Measurements from ENCODE around the gene SUN2. TPM values are rescaled to one million over a fixed set of nuclear protein-coding genes. Genes with fewer than 3 reads are reported as not detected.
A peak's percentile ranks its signal among the peaks of the same experiment; 100 is the strongest.

SUN2 gene
- total and polyA plus RNA-seq, 2 of the 13 experiments (the other 11 are each of a cell fraction or from before 2014, with no cell fraction given) = 45.6 to 56.6 TPM

DNA sequence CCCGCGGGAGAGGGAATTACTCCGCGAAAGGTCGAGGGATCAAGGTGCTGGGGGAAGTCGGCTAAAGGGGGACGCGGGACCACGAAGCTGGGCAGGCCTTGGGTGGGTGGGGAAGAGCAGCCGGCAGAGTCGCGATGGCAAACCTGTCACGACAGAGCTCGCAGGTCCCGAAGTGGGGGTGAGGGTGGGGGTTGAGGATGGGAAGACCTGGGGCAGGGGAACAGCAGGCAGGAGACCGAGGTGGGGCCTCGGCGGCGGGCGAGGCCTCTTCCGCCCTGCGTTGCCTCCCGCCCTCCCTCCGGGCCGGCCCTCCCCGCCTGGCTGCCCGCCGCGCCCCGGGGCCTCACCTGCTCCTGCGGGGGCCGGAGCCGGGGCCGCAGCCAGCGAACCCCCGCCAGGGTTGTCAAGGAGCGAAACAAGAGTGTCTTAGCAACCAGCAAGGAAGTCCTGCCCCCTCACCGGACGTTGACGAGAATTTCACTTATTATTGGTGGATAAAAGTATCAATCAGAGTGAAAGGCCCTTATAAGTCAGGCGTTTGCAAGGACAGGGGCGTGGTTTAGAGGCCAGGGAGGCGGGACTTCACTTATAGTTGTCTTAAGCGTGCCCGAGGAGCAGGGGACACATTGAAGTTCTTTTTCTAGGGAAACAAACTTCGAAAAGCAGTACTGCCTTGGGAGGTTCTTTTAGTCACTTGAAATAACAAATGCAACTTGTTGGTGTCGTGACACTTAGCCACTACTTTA lies 38.1 kb upstream of the SUN2 start, which contains the start of gene DNAL4 (continued):
- TF ChIP-seq, protein P1, sequence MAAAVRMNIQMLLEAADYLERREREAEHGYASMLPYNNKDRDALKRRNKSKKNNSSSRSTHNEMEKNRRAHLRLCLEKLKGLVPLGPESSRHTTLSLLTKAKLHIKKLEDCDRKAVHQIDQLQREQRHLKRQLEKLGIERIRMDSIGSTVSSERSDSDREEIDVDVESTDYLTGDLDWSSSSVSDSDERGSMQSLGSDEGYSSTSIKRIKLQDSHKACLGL (CRISPR knock-in tag; IDR thresholded peaks at IDR 0.05) = no peak
- TF ChIP-seq ZNF574 (CRISPR knock-in tag; IDR thresholded peaks at IDR 0.05) (0 out of 2 replicates have a peak, but pooled peaks have one; percentile 38), NAIF1 (CRISPR knock-in tag; IDR thresholded peaks at IDR 0.05; ENCODE audit: borderline replicate concordance) (no peak), PCBP1 (IDR thresholded peaks at IDR 0.05; ENCODE audit: borderline replicate concordance, low read depth, low read length) (no peak), ATF7-NPFF (CRISPR knock-in tag; IDR thresholded peaks at IDR 0.05; ENCODE audit: low read depth) (no peak), CREM (IDR thresholded peaks at IDR 0.05) (peak; percentile 45; the same call in 1 of the 2 replicates), CREM (CRISPR knock-in tag; IDR thresholded peaks at IDR 0.05) (no peak), HCFC1 (IDR thresholded peaks at IDR 0.05; ENCODE audit: low read depth, low read length) (no peak; the same call in 1 of the 2 replicates), RFX3 (CRISPR knock-in tag; IDR thresholded peaks at IDR 0.05) (peak; percentile 83), ZNF530 (CRISPR knock-in tag; IDR thresholded peaks at IDR 0.05; ENCODE audit: low read depth) (no peak), FUBP1 (CRISPR knock-in tag; IDR thresholded peaks at IDR 0.05; ENCODE audit: borderline replicate concordance) (no peak), GABPB1 (CRISPR knock-in tag; IDR thresholded peaks at IDR 0.05) (peak; percentile 87), SAP130 (CRISPR knock-in tag; IDR thresholded peaks at IDR 0.05; ENCODE audit: low read depth) (peak; percentile 89), ZMAT5 (CRISPR knock-in tag; IDR thresholded peaks at IDR 0.05; ENCODE audit: borderline replicate concordance, low read depth) (no peak), SOX13 (IDR thresholded peaks at IDR 0.05) (no peak), SOX13 (CRISPR knock-in tag; conservative IDR thresholded peaks at IDR 0.05 in 1 of 2, IDR thresholded peaks at IDR 0.05 in 1 of 2) (0 out of 4 replicates have a peak, but pooled peaks of 1 of the 2 experiments have one; percentile 23), KAT7 (CRISPR knock-in tag; IDR thresholded peaks at IDR 0.05; ENCODE audit: borderline replicate concordance) (no peak), POLR2A (IDR thresholded peaks at IDR 0.05; ENCODE audit: insufficient read depth in 1 of 2, low read depth in 2 of 2, low read length in 2 of 2) (peak; percentile 34 to 43; a peak in 2 of 4 replicates), MYC (CRISPR knock-in tag; IDR thresholded peaks at IDR 0.05; ENCODE audit: borderline replicate concordance) (no peak), ZNF850 (CRISPR knock-in tag; conservative IDR thresholded peaks at IDR 0.05) (no peak), ZNF33A (CRISPR knock-in tag; IDR thresholded peaks at IDR 0.05; ENCODE audit: borderline replicate concordance) (no peak)
- TF ChIP-seq, protein P2, sequence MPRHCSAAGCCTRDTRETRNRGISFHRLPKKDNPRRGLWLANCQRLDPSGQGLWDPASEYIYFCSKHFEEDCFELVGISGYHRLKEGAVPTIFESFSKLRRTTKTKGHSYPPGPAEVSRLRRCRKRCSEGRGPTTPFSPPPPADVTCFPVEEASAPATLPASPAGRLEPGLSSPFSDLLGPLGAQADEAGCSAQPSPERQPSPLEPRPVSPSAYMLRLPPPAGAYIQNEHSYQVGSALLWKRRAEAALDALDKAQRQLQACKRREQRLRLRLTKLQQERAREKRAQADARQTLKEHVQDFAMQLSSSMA (CRISPR knock-in tag; IDR thresholded peaks at IDR 0.05) = no peak

All from HepG2 (cell line).